GM18868 (cell line): ENCODE results near the gene TBX4.

ENCODE experiments used
- ATAC-seq: cut with Tn5 transposase; IDR thresholded peaks from one replicate; pipeline ENCODE4 v1.9.1; 2021; ENCODE audit warnings: mild to moderate bottlenecking, moderate library complexity; ENCODE audit not compliant: unreplicated experiment

Gene TBX4

GRCh38 chr17:61412860-61413660 lies 39.2 kb upstream of the TBX4 start:
- ATAC-seq = no peak

- ATAC-seq = no peak
Measured at GRCh38 chr17:61413661-61414126, 38.5 kb upstream of the TBX4 start.

- ATAC-seq = no peak
Measured at GRCh38 chr17:61414141-61414935, 37.9 kb upstream of the TBX4 start.

- no peak for ATAC-seq
Measured at GRCh38 chr17:61414936-61415251, 37.3 kb upstream of the TBX4 start.

GRCh38 chr17:61415374-61416210 lies 36.6 kb upstream of the TBX4 start:
- no peak for ATAC-seq

- no peak for ATAC-seq
Measured at GRCh38 chr17:61416211-61416539, 36.0 kb upstream of the TBX4 start.

GRCh38 chr17:61416540-61417363 lies 35.5 kb upstream of the TBX4 start:
- peak; percentile 48 for ATAC-seq

- no peak for ATAC-seq
Measured at GRCh38 chr17:61418449-61418848, 33.8 kb upstream of the TBX4 start.

- ATAC-seq = no peak
Measured at GRCh38 chr17:61419496-61420046, 32.7 kb upstream of the TBX4 start.

- no peak for ATAC-seq
Measured at GRCh38 chr17:61420052-61420451, 32.2 kb upstream of the TBX4 start.

GRCh38 chr17:61420745-61421398 lies 31.4 kb upstream of the TBX4 start:
- ATAC-seq = no peak

- no peak for ATAC-seq
Measured at GRCh38 chr17:61421460-61421859, 30.8 kb upstream of the TBX4 start.

GRCh38 chr17:61422116-61422799 lies 30.0 kb upstream of the TBX4 start:
- no peak for ATAC-seq

- ATAC-seq = no peak
Measured at GRCh38 chr17:61422869-61423268, 29.4 kb upstream of the TBX4 start.

- no peak for ATAC-seq
Measured at GRCh38 chr17:61423967-61424649, 28.1 kb upstream of the TBX4 start.

GRCh38 chr17:61425682-61426481 lies 26.3 kb upstream of the TBX4 start:
- no peak for ATAC-seq

GRCh38 chr17:61426482-61427304 lies 25.5 kb upstream of the TBX4 start:
- no peak for ATAC-seq
